Hepatocyte (in vitro differentiated cells): ENCODE results near the gene BCL2L1. TPM values are rescaled to one million over a fixed set of nuclear protein-coding genes. Genes with fewer than 3 reads are reported as not detected.

ENCODE experiments used
- DNase-seq: peaks from one replicate; pipeline ENCODE4 v3.0.0-alpha.2; 2016; ENCODE audit warnings: low spot score
- H2AFZ ChIP-seq: fragments of 200-600 bp; sonication (generic); 2 replicates; pipeline ENCODE4 v1.6.0; 2016; ENCODE audit warnings: antibody characterized with exemption, mild to moderate bottlenecking
- H3K27ac ChIP-seq: fragments of 200-600 bp; sonication (generic); 2 replicates; pipeline ENCODE4 v1.5.1; 2016; ENCODE audit warnings: mild to moderate bottlenecking
- H3K27me3 ChIP-seq: fragments of 200-600 bp; sonication (generic); 2 replicates; pipeline ENCODE4 v1.6.1; 2016
- H3K36me3 ChIP-seq: fragments of 200-600 bp; sonication (generic); replicated peaks from 2 replicates; pipeline ENCODE4 v1.5.1; 2016; ENCODE audit warnings: low read depth; ENCODE audit not compliant: insufficient read depth
- H3K4me1 ChIP-seq: fragments of 200-600 bp; sonication (generic); 2 replicates; pipeline ENCODE4 v1.5.1; 2016; ENCODE audit warnings: mild to moderate bottlenecking, moderate library complexity; ENCODE audit not compliant: insufficient read depth
- H3K4me2 ChIP-seq: fragments of 200-600 bp; sonication (generic); 2 replicates; pipeline ENCODE4 v1.6.0; 2016
- H3K4me3 ChIP-seq: fragments of 200-600 bp; sonication (generic); 2 replicates; pipeline ENCODE4 v1.5.1; 2016; ENCODE audit warnings: mild to moderate bottlenecking
- H3K79me2 ChIP-seq: fragments of 200-600 bp; sonication (generic); 2 replicates; pipeline ENCODE4 v1.6.0; 2017; ENCODE audit warnings: mild to moderate bottlenecking
- H3K9me2 ChIP-seq: fragments of 200-600 bp; sonication (generic); replicated peaks from 2 replicates; pipeline ENCODE4 v1.6.0; 2017; ENCODE audit warnings: mild to moderate bottlenecking; ENCODE audit not compliant: insufficient read depth
- H3K9me3 ChIP-seq: fragments of 200-600 bp; sonication (generic); 2 replicates; pipeline ENCODE4 v1.5.1; 2016; ENCODE audit warnings: low read depth, mild to moderate bottlenecking
- H4K20me1 ChIP-seq: fragments of 200-600 bp; sonication (generic); 2 replicates; pipeline ENCODE4 v1.6.0; 2016; ENCODE audit warnings: mild to moderate bottlenecking; ENCODE audit not compliant: insufficient read depth, poor library complexity, severe bottlenecking
- EZH2 ChIP-seq: fragments of 200-600 bp; sonication (generic); IDR thresholded peaks from 2 replicates; pipeline ENCODE4 v1.6.1; 2016; ENCODE audit warnings: antibody characterized with exemption, mild to moderate bottlenecking, borderline replicate concordance
- EZH2phosphoT487 ChIP-seq: fragments of 200-600 bp; sonication (generic); IDR thresholded peaks from one replicate; pipeline ENCODE4 v1.6.1; 2018; ENCODE audit warnings: antibody characterized with exemption, mild to moderate bottlenecking, low read depth, moderate library complexity; ENCODE audit not compliant: unreplicated experiment, severe bottlenecking
- WGBS: methylation state at CpG from one replicate; pipeline ENCODE4 v1.1.6; 2016; ENCODE audit warnings: low lambda C conversion rate; ENCODE audit errors: missing lambda C conversion rate; 5-methylcytosine and 5-hydroxymethylcytosine counted together
- polyA plus RNA-seq: library from polyadenylated mRNA; unstranded; fragments of >200 nt; fragmentation: Nextera tagmentation; extraction: Ambion mirVana; gene quantifications from 2 replicates; pipeline ENCODE4 v1.2.1, GENCODE V29; 2016
- total RNA-seq: library from RNA; depleted of rRNA; stranded (reverse); fragments of >200 nt; gene quantifications from 2 replicates; pipeline ENCODE4 v1.2.3, GENCODE V29; 2014
- TF ChIP-seq, protein P1 (sequence below): fragments of 200-600 bp; sonication (generic); IDR thresholded peaks from 2 replicates; pipeline ENCODE4 v1.5.1; 2016; ENCODE audit warnings: antibody characterized with exemption, mild to moderate bottlenecking; ENCODE audit not compliant: poor library complexity

The BCL2L1 gene
- total RNA-seq (139 and 145 TPM in 2 replicates), polyA plus RNA-seq (104 and 108 TPM in 2 replicates)

- peak within 1 kb of the TSS; percentile 98 for H3K27ac ChIP-seq
- H3K36me3 ChIP-seq, result no peaks in the 10 kb centered on the region
- H4K20me1 ChIP-seq, result no peaks in the 10 kb centered on the region
- peak within 1 kb of the TSS; percentile 91 for H3K4me2 ChIP-seq
- no peaks in the 10 kb centered on the region for H3K9me3 ChIP-seq
- H3K4me1 ChIP-seq, result peaks cover 35% of the 10 kb centered on the region
- peak within 1 kb of the TSS; percentile 63 for H3K4me3 ChIP-seq
- peak; percentile 97 for DNase-seq
- no peak for TF ChIP-seq EZH2
- TF ChIP-seq, protein P1, sequence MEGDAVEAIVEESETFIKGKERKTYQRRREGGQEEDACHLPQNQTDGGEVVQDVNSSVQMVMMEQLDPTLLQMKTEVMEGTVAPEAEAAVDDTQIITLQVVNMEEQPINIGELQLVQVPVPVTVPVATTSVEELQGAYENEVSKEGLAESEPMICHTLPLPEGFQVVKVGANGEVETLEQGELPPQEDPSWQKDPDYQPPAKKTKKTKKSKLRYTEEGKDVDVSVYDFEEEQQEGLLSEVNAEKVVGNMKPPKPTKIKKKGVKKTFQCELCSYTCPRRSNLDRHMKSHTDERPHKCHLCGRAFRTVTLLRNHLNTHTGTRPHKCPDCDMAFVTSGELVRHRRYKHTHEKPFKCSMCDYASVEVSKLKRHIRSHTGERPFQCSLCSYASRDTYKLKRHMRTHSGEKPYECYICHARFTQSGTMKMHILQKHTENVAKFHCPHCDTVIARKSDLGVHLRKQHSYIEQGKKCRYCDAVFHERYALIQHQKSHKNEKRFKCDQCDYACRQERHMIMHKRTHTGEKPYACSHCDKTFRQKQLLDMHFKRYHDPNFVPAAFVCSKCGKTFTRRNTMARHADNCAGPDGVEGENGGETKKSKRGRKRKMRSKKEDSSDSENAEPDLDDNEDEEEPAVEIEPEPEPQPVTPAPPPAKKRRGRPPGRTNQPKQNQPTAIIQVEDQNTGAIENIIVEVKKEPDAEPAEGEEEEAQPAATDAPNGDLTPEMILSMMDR, result peak; percentile 76
- TF ChIP-seq EZH2phosphoT487, result no peak
- H3K79me2 ChIP-seq, result peaks cover 53% of the 10 kb centered on the region
- 3% methylated on average over 38 of the region's 38 CpGs for WGBS
- H3K9me2 ChIP-seq, result no peaks in the 10 kb centered on the region
- H3K27me3 ChIP-seq, result no peaks in the 10 kb centered on the region
- peak within 1 kb of the TSS; percentile 60 for H2AFZ ChIP-seq
Measured at GRCh38 chr20:31722257-31723068, at the start of gene BCL2L1. BCL2L1 (minus strand) TSS chr20:31722868; CDS start chr20:31722218, 650 bp downstream.

DNA sequence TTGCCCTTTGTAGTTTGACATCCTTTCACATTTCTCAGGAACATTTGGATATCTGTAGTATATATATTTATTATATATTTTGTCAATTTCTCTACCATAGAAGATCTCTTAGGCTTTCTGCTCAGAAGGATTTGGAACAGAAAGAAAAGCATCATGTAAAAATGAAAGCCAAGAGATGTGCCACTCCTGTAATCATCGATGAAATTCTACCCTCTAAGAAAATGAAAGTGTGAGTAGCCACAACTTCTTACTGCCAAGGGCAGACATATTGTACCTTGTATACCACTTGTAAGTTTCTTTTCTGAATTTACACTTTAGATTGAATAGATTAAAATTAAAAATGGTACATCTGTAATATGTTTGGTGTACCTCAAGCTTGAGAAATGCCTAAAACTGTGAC is 47.6 kb upstream of the BCL2L1 start:
- Histone ChIP-seq H3K9me3 (no peaks in the 10 kb centered on the region), H3K9me2 (no peaks in the 10 kb centered on the region), H3K27ac (no peak overlapping the region), H3K4me3 (no peak overlapping the region), H3K4me1 (no peaks in the 10 kb centered on the region), H3K4me2 (no peak overlapping the region), H3K27me3 (no peaks in the 10 kb centered on the region), H2AFZ (no peak overlapping the region), H4K20me1 (no peaks in the 10 kb centered on the region), H3K36me3 (no peaks in the 10 kb centered on the region), H3K79me2 (peaks cover 4% of the 10 kb centered on the region)
- 98% methylated on average over 1 of the region's 1 CpG for WGBS
- no peak for DNase-seq
- no peak for TF ChIP-seq EZH2phosphoT487
- TF ChIP-seq EZH2, result no peak
- TF ChIP-seq, protein P1, result no peak

DNA sequence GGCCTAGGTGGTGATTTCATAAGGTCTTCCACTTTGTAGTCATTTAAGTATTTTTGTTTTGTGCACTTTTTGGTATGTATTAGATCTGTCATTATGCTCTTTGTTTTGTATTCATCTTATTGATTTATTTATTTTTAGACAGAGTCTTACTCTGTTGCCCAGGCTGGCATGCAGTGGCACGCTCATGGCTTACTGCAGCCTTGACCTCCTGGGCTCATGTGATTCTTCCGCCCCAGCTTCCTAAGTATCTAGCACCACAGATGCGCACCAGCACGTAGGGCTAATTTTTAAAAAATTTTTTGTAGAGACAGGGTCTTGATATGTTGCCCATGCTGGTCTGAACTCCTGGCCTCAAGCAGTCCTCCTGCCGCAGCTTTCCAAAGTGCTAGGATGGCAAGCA is 47.0 kb upstream of the BCL2L1 start:
- Histone ChIP-seq H3K9me2 (no peaks in the 10 kb centered on the region), H3K9me3 (no peaks in the 10 kb centered on the region), H3K27me3 (no peaks in the 10 kb centered on the region), H3K4me2 (no peak overlapping the region), H3K4me1 (no peaks in the 10 kb centered on the region), H3K27ac (no peak overlapping the region), H2AFZ (no peak overlapping the region), H4K20me1 (no peaks in the 10 kb centered on the region), H3K36me3 (no peaks in the 10 kb centered on the region), H3K79me2 (peaks cover 4% of the 10 kb centered on the region), H3K4me3 (no peak overlapping the region)
- DNase-seq, result no peak
- 99% methylated on average over 5 of the region's 5 CpGs for WGBS
- TF ChIP-seq EZH2phosphoT487 (no peak), EZH2 (no peak)
- TF ChIP-seq, protein P1, result no peak
